Ecto neural progenitor cell (in vitro differentiated cells): ENCODE data around the gene CACNG3.
"Not testable (repeated sequence)": the region's sequence is repeated elsewhere in the genome, so short reads cannot be mapped to it uniquely, and the experiment has no call there.

Experiments used
- DNase-seq: peaks from one replicate; pipeline ENCODE4 v3.0.0-alpha.2; 2018; ENCODE audit warnings: low spot score

CACNG3 gene

DNA sequence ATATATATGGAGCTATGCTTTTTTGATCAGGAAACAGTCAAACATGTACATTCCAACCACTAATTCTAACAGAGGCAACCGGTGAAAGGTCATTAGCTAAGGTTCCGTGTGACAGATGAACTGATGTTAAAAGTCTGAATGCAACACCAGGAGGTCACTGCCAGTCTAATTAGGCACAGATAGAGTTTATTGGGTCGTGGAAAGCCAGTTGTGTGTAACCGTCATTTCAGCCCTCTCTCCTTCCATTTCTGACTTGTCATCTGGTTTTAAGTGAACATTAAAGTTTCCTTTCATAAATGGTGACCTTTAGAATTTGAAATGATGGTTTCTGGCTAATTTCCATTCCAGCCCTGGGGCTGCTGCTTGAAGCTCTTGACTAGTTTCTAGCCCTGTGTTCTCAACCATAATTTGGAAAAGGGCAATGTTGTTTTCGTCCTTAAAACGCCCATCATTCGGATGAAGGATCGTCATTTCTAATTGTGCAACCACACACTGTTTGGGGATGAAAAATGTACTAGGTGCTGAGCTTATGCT is 23.9 kb downstream of the CACNG3 start:
- no peak for DNase-seq

DNA sequence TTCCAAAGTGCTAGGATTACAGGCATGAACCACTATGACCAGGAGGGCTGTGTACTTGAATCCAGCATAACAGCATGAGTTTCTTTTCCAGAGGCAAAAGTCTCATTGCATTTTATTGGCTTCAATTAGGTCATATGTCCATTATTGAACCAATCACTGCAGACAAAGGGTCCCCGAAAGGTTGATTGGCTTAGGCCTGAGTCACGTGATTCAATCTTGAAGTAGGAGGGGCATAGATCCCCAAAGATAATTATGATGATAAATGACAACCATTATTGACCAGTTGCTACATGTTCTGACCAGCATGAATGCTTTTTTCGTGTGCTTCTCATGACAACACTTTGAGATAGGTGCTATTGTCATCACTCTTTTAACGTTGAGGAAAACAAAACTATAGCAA is 25.3 kb downstream of the CACNG3 start:
- no peak for DNase-seq

DNA sequence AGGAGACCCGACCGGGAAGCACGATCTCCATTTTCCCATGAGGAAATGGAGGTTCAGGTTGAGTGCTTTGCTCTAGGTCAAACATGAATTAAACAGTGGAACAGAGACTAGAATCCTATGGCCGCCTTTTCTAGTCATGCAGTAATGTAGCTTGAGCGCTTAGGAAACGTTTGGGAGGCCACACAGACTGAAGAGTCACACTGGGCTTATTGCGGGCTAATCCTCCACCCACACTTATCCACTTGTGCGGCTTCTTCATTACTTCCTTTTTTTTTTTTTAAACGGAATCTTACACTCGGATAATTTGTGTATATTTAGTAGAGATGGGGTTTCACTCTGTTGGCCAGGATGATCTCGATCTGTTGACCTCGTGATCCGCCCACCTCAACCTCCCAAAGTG is 26.0 kb downstream of the CACNG3 start:
- DNase-seq = no peak

DNA sequence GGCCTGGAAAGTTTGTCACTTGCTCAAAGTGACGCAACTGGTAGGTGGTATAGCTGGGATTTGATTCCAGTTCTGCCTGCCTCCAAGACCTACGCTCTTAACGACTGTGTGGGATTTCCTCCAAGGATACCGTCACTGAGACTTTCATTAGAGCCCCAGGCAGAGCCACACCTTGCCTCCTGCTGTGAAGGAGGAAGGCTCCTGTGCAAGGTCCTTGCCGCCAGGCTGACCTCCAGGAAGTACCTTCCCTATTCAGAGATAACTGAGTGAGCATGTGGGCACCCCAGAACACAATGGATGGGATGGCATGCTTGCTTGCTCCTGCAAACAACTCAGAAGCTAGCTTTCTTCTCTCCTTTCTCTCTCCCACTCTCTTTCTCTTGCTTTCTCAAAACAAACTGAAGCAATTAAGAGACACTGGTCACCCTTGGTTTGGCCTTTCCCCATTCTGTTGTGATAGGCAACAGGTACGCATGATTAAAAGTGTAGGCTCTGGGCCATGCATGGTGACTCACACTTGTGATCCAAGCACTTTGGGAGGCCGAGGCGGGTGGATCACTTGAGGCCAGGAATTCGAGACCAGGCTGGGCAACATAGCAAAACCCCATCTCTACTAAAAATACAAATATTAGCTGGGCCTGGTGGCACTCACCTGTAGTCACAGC is 30.7 kb downstream of the CACNG3 start:
- no peak for DNase-seq

DNA sequence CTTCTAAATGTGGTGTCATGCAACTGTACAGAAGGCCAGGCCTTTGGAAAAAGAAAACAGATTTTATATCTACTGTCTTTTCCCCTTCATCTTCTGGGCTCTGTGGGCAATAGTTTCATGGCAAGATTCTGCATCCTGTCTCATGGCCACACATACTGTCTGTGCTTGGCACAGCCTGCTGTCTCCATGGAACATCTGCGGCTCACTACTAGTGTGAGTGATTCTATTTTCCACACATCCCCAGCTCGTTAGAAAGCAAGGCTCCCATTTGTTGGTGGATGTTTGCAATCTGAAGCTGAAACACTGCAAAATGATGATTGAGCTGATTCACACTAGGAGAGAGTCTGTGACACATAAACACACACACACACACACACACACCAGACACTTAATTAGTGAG is 32.4 kb downstream of the CACNG3 start:
- no peak for DNase-seq

DNA sequence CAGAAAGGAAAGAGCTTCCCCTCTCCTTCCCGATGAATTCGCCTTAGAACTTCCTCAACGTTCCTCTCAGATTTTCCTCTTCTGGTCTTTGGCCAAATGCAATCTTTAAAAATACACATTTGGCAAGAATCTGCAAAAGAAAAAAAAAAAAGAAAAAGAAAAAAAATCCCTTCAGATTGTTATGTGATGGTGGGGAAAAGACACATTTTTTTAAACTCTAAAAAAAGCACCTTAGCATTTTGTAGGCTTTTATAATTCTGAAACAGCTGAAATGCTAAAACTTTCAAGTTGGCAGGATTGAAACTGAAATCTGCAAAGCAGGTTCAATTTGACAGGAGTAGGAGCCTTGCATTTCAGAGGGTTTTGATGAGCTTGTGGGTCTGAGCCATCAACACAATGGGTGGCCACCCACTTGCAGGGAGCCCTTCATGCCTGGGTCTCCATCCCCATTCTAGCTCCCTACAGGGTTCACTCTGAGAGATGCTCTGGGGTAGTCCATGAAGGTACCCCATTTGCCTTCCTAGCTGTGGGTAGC is 33.1 kb downstream of the CACNG3 start:
- no peak for DNase-seq

DNA sequence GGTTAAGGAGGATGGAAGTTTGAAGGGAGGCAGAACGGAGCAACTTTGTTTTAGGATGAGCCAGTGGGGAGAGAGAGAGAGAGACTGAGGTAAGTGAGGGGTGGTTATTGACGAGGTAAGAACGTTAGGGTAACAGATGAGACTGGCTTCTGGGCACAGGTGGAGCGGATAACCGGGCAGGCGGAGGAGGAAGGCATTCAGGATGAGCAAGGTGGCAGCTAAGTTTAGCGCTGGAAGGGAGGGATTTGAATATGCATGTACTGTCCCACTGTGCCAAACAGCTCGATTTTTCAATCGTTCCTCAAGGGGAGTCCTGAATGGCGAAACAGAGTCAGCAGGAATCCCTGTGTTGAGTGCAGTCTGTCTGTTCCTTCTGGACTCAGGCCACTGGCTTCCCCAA is 35.8 kb downstream of the CACNG3 start:
- DNase-seq = no peak

DNA sequence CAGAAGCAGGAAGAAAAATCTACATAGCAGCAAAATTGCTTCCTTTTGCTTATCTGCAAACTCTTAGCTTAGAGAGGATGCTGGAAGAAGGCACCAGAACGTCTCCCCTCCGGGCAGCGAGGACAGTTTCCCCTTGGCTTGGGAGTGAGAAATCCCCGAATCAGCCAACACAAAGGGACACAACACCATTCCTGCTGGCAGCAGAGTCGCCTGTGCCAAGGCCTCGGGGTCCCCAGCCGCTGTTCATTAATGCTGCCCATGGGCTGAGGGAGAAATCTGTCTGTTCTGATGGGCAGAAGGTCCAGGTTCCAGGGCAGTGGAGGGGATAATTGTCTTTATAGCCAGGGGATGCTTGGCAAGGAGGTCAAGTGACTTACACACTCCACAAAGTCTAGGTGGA is 38.0 kb downstream of the CACNG3 start:
- no peak for DNase-seq

DNA sequence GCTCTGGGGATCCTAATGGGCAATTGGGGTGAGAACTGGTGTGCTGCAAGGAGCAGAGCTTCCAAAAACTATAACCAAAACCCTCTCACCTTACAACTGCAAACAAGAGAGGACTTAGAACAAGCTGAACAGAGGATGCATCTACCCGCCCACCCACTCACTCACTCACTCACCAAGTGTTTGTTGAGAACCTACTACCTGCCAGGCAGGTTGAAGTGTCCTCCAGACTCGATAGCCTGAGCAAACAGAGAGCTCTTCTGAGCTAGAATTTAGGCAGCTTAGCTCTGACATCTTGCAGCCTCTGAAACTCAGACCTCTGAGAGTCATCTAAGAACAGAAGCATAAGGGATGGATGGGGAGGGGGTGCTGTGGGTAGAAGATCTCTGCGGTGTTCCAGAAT is 41.2 kb downstream of the CACNG3 start:
- DNase-seq = no peak

DNA sequence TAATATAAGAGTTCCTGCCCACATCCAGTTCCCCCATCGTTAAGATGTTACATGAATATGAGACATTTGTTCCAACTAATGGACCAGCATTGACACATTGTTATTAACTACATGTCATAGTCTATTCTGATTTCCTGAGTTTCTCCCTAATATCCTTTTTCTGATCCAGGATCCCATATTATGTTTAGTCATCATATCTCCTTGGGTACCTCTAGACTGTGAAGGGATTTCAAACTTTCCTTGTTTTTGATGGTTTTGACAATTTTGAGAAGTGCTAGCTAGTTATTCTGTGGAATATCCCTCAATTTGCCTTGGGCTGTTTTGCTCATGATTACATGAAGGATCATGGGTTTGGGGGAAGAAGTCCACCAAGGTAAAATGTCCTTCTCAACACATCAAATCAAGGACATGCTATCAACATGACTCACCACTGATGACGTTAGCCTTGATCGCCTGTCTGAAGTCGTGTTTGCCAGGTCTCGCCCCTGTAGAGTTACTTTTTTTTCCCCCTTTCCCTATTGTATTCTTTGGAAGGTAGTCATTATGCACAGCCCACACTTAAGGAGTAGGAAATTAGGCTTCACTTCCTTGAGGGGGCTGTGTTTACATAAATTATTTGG is 42.5 kb downstream of the CACNG3 start:
- DNase-seq = no peak

DNA sequence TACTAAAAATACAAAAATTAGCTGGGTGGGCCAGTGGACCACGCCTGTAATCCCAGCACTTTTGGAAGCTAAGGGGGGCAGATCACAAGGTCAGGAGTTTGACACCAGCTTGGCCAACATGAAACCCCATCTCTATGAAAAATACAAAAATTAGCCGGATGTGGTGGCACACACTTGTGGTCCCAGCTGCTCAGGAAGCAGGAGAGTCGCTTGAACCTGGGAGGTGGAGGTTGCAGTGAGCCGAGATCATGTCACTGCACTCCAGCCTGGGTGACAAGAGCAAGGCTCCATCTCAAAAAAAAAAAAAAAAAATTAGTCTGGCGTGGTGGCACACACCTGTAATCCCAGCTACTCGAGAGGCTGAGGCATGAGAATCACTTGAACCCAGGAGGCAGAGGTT is 44.6 kb downstream of the CACNG3 start:
- DNase-seq = not testable (repeated sequence)

DNA sequence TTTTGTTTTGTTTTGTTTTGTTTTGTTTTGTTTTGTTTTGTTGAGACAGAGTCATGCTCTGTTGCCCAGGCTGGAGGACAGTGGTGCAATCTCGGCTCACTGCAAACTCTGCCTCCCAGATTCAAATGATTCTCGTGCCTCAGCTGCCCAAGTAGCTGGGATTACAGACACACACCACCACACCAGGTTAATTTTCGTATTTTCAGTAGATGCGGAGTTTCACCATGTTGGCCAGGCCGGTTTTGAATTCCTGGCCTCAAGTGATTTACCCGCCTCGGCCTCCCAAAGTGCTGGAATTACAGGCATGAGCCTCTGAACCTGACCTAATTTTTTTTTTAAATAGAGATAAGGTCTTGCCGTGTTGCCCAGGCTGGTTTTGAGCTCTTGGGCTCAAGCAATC is 46.5 kb downstream of the CACNG3 start:
- DNase-seq = no peak

DNA sequence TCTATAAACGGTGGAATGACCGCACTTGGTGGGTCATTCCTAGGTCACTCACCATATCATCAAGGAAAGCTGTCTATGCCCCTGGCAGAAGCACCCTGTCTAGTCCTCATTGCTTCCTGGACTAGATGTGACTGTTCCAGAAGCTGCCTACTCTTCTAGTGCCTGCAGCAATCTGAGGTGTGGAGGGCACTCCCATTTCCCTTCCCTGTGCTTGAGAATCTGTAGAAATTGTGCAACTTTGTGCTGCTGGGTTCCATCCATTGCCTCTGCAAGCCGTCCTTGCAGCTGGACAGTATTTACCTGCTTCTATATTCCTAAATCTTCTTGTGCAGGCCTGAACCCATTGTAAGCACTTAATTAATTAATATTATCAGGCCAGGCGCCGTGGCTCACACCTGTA is 52.1 kb downstream of the CACNG3 start:
- DNase-seq = no peak

DNA sequence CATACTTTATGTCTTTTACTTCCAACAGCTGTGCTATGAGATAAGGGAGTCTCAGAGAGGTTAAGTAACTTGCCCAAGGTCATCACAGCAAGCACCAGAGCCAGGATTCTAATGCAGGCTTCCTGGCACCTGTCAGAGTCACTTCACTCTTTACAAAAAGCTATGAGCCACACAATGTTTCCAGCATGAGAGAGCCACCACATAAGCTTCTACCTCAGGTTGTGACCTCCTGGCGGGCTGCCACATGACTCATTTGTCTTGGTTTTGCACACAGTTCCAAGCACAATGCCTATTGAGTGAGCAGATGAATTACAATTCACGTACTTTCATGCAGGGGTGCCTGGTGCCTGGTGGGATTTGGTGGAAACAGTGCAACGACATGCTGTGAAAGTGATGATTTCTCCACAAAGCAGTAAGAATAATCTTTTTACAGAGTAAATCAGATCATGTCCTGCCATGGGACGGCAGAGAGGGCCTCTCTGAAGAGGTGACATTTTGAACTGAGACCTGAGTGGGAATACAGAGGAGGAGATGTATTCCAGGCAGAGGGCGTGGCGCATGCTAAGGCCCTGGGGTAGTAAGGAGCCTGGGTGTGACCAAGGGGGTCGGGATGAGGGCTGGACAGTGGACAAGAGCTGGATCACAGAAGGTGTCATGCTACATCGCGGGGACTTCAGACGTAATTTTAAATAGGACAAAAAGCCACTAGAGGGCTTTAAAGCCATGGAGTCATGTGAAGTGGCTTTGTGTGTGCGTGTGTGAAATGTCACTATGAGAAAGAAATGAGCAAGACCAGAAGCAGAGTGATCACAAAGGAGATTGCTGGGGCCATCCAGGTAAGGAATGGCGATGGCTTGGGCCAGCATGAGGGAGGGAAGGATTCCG is 53.4 kb downstream of the CACNG3 start:
- DNase-seq = no peak

DNA sequence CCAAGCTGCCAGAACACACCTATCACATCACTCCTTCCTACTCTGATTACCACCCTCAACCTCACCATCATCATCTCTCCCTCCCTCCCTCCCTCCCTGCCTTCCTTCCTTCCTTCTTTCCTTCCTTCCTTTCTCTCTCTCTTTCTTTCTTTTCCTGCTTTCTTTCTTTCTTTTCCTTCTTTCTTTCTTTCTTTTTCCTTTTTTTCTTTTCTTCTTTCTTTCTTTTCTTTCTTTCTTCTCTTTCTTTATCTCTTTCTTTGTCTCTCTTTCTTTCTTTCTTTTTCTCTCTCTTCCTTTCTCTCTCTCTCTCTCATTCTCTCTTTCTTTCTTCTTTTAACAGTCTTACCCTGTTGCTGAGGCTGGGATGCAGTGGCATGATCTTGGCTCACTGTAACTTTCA is 59.2 kb downstream of the CACNG3 start:
- DNase-seq = no peak

DNA sequence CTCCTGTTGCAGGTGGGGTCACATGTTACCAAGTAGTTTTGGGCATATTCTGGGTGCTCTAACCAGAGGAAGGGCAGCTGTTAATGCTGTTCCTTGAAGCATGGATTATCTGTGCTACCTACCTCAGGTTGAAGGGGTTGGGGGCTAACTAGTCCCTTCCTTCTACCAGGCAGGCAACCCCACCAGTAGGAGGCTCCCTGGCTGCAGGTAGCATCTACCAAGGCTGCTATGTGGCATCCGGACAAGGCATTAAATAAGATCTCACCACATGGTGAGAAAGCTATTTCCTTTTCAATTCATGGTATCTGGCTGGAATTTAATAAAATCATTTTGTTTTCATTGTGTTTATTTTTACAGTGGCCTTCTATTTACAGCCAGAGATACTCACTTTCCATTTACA is 62.5 kb downstream of the CACNG3 start:
- DNase-seq = no peak

DNA sequence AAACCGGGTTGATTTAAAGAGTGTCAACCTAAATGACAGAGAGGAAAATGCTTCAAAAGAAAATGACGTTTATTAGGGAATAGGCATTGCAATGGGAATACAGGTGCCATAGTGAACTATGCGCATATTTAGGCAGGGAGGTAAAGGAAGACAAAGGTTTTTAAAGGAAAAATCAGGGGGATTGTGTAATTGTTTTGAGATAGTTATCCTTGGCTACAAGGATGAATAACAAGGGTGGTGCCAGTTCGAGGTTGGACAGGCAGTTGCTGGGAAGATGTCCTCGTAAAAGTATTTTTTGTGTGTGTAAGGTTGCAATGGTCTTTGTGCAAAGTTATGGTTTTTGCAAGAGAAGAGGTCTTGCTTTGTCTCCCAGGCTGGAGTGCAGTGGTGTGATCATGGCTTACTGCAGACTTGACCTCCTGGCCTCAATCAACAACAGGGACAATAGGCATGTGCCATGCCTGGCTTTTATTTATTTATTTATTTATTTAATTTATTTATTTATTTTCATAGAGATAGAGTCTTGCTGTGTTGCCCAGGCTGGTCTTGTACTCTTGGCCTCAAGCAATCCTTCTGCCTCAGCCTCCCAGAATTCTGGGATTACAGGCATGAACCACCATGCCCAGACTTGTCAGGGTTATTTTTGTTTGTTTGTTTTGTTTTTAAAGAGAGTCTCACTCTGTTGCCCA is 63.1 kb downstream of the CACNG3 start:
- DNase-seq = no peak

DNA sequence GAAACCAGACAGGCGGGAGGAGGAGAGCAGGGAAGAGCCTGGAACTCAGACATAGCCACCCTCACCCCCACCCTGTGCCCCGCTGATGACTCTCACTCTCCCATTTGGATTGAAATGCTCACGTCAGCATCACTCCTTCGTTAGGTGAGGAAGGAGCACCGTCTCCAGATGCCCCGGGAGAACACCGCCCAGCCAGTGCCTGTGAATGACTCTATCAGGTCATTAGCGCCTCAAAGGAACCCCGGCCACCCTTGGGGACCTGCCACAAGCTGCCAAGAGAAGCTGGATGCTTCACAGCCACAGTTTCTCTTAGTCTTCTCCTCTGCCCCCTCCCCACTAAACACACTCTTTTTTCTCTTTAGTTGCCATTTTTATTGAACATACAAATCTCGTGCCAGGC is 66.0 kb downstream of the CACNG3 start:
- DNase-seq = no peak

DNA sequence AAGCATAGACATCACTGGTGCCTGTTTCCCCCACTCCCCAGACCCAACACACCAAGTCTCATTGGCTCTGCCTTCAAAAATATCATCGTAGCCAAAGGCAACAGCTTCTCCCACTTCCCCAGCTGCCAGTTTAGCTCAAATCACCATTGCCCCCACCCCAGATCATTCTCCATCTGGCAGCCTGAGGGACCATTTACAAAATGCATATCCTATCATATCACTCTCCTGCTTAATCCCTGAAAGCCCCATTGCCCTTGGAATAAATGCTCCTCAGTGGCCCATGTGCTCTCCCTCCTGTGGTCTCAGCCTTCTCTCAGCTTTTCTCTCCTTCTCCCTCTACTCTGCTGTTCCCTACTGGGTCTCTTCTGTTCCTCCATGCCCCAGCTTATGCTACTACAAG is 68.3 kb downstream of the CACNG3 start:
- DNase-seq = no peak

DNA sequence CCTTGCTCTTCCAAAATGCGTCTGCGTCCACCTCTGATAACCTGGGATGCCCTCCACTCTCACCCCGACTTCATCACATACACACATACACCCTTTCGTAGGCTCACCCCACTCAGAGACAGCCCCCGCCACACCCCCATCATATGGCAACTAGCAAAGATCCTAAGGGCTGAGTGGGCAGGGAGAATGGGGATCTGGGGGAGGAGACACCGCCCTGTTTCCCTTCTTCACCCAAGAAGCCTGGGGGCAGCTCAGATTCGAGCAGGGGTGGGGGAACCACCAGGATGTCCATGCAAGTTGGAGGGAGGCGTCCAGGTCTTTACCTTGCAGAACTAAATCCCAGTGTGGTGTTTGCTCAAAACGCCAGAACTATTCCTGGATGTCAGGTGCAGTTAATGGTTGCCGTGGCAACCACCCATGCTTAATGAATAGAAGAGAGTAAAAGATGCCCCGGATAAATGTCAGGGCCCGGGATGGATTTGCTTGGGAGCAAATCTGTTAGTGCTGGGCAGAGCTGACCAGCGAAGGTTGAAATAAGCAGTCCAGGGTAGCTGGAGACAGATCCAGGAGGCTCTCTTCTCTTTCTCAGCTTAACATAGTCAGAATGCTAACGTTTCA is 72.8 kb downstream of the CACNG3 start:
- no peak for DNase-seq

DNA sequence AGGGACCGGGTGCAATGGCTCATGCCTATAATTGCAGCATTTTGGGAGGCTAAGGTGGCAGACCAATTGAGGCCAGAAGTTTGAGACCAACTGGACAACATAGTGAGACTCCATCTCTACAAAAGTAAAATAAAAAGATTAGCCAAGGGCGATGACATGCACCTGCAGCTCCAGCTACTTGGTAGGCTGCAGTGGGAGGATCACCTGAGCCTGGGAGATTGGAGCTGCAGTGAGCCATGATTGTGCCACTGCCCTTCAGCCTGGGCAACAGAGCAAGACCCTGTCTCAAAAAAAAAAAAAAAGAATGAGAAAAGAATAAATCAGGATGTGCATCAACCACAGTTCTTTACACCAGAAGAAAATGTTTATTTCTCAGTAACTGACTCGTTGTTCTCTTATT is 76.0 kb downstream of the CACNG3 start:
- DNase-seq = no peak
